Breast epithelium (tissue), 4 donors: ENCODE measurements around the gene FAM216B. TPM values are rescaled to one million over a fixed set of nuclear protein-coding genes. Genes with fewer than 3 reads are reported as not detected.

Source experiments
- DNase-seq, 2 donors: peaks; one replicate each; pipeline ENCODE4 v3.0.0-alpha.2; 2019; ENCODE audit warnings: low spot score in 2 of 2
- H3K27ac ChIP-seq, 2 donors: fragments of 200-600 bp; sonication (generic) in 1 of 2; one replicate each; pipeline ENCODE4 v1.5.1; 2016 to 2019; ENCODE audit warnings: mild to moderate bottlenecking in 1 of 2
- H3K27me3 ChIP-seq, 2 donors: fragments of 200-600 bp; sonication (generic) in 1 of 2; one replicate each; pipeline versions ENCODE4 v1.5.1 to v1.6.0; 2017 to 2019; ENCODE audit warnings: control low read depth in 1 of 2, mild to moderate bottlenecking in 1 of 2
- H3K36me3 ChIP-seq: fragments of 200-600 bp; one replicate; pipeline ENCODE4 v1.5.1; 2019
- H3K4me1 ChIP-seq, 2 donors: fragments of 200-600 bp; sonication (generic); one replicate each; pipeline ENCODE4 v1.5.1; 2016 to 2019; ENCODE audit warnings: control low read depth in 1 of 2
- H3K4me3 ChIP-seq, 3 donors: fragments of 200-600 bp; sonication (generic); 1 replicate in 2 of 3; 2 replicates in 1 of 3; pipeline ENCODE4 v1.5.1; 2016 to 2019; ENCODE audit warnings: mild to moderate bottlenecking in 3 of 3, moderate library complexity in 2 of 3
- H3K9me3 ChIP-seq, 2 donors: fragments of 200-600 bp; sonication (generic) in 1 of 2; one replicate each; pipeline ENCODE4 v1.5.1; 2016 to 2019; ENCODE audit warnings: control low read depth in 1 of 2
- CTCF ChIP-seq, 3 donors: fragments of 450-650 bp; IDR thresholded peaks; one replicate each; pipeline ENCODE4 v1.5.1; 2016 to 2017; ENCODE audit warnings: antibody characterized with exemption in 3 of 3, mild to moderate bottlenecking in 3 of 3, moderate library complexity in 3 of 3
- POLR2A ChIP-seq: fragments of 450-650 bp; IDR thresholded peaks from one replicate; pipeline ENCODE4 v1.6.1; 2016; ENCODE audit warnings: antibody characterized with exemption, mild to moderate bottlenecking, moderate library complexity
- POLR2AphosphoS5 ChIP-seq, 3 donors: sonication (generic); formaldehyde crosslinking; IDR thresholded peaks; one replicate each; pipeline ENCODE4 v1.6.1; 2017; ENCODE audit warnings: antibody characterized with exemption in 3 of 3
- intact Hi-C: fragments of 100-400 bp; cut with DNase I; formaldehyde crosslinking; loops from one replicate; pipeline ENCODE4 v1.15.1; 2023; ENCODE audit warnings: low total_unique reads
- total RNA-seq, 3 donors: library from RNA; depleted of rRNA; stranded (reverse); fragments of >200 nt; gene quantifications; one replicate each; pipeline ENCODE4 v1.1.0, GENCODE V29; 2016

The FAM216B gene
- total RNA-seq, 3 donors from 2014 or later = not detected

GRCh38 chr13:42800109-42800643, 18.8 kb downstream of the FAM216B start:
- intact Hi-C loops = no loop called here
- no peak overlapping the region for H3K27ac ChIP-seq

GRCh38 chr13:42803563-42804204, 22.3 kb downstream of the FAM216B start:
- intact Hi-C loops = no loop called here

More at GRCh38 chr13:42800109-42800643, 18.8 kb downstream of the FAM216B start:
- no peak for DNase-seq
- no peaks in the 10 kb centered on the region for H3K4me1 ChIP-seq
- H3K27me3 ChIP-seq = no peaks in the 10 kb centered on the region
- no peaks in the 10 kb centered on the region for H3K9me3 ChIP-seq
- H3K4me3 ChIP-seq = no peak overlapping the region
- no peaks in the 10 kb centered on the region for H3K36me3 ChIP-seq
- TF ChIP-seq CTCF (IDR thresholded peaks at IDR 0.05) (no peak), POLR2A (no peak), POLR2AphosphoS5 (IDR thresholded peaks at IDR 0.05) (no peak)

GRCh38 chr13:42804244-42804874, 23.0 kb downstream of the FAM216B start:
- no peak for DNase-seq
- Histone ChIP-seq H3K4me3 (no peak overlapping the region), H3K27me3 (no peaks in the 10 kb centered on the region), H3K27ac (no peak overlapping the region), H3K9me3 (no peaks in the 10 kb centered on the region), H3K4me1 (no peaks in the 10 kb centered on the region), H3K36me3 (no peaks in the 10 kb centered on the region)
- TF ChIP-seq CTCF (IDR thresholded peaks at IDR 0.05) = no peak
- intact Hi-C loops = no loop called here

More at GRCh38 chr13:42803563-42804204, 22.3 kb downstream of the FAM216B start:
- no peak for DNase-seq
- TF ChIP-seq CTCF (IDR thresholded peaks at IDR 0.05) = no peak
- TF ChIP-seq POLR2A = no peak
- no peak for TF ChIP-seq POLR2AphosphoS5 (IDR thresholded peaks at IDR 0.05)
- Histone ChIP-seq H3K9me3 (no peaks in the 10 kb centered on the region), H3K27ac (no peak overlapping the region), H3K4me3 (no peak overlapping the region), H3K36me3 (no peaks in the 10 kb centered on the region), H3K4me1 (no peaks in the 10 kb centered on the region), H3K27me3 (no peaks in the 10 kb centered on the region)

GRCh38 chr13:42807241-42807640, 25.9 kb downstream of the FAM216B start:
- H3K4me3 ChIP-seq = no peak overlapping the region
- intact Hi-C loops = no loop called here
- no peaks in the 10 kb centered on the region for H3K27me3 ChIP-seq
- no peaks in the 10 kb centered on the region for H3K9me3 ChIP-seq
- DNase-seq = no peak
- H3K27ac ChIP-seq = no peak overlapping the region
- TF ChIP-seq CTCF (IDR thresholded peaks at IDR 0.05) = no peak
- TF ChIP-seq POLR2A = no peak
- TF ChIP-seq POLR2AphosphoS5 (IDR thresholded peaks at IDR 0.05) = no peak
- H3K4me1 ChIP-seq = no peaks in the 10 kb centered on the region
- H3K36me3 ChIP-seq = no peaks in the 10 kb centered on the region

- Histone ChIP-seq H3K9me3 (no peaks in the 10 kb centered on the region), H3K27ac (no peak overlapping the region), H3K4me1 (no peaks in the 10 kb centered on the region), H3K36me3 (no peaks in the 10 kb centered on the region), H3K4me3 (no peak overlapping the region), H3K27me3 (no peaks in the 10 kb centered on the region)
- no peak for DNase-seq
- TF ChIP-seq POLR2A = no peak
- TF ChIP-seq POLR2AphosphoS5 (IDR thresholded peaks at IDR 0.05) = no peak
- TF ChIP-seq CTCF (IDR thresholded peaks at IDR 0.05) = no peak
- intact Hi-C loops = no loop called here
Measured at GRCh38 chr13:42807866-42808265, 26.5 kb downstream of the FAM216B start.
